GM23338 (cell line): ENCODE data around the gene ELN. TPM values are rescaled to one million over a fixed set of nuclear protein-coding genes. Genes with fewer than 3 reads are reported as not detected.

ENCODE experiments used
- ATAC-seq: fragments of 200-7000 bp; cut with Tn5 transposase; 3 replicates; pipeline ENCODE4 v1.9.1; 2020
- DNase-seq: peaks from one replicate; pipeline ENCODE4 v3.0.0-alpha.2; 2015; ENCODE audit warnings: low spot score
- H2AFZ ChIP-seq: fragments of 200-600 bp; sonication (generic); 2 replicates; pipeline ENCODE4 v1.8.0; 2016; ENCODE audit warnings: antibody characterized with exemption, mild to moderate bottlenecking, moderate library complexity
- H3F3A ChIP-seq: fragments of 200-600 bp; sonication (generic); replicated peaks from 2 replicates; pipeline ENCODE4 v1.8.0; 2017; ENCODE audit warnings: antibody characterized with exemption, mixed run types, low read depth
- H3K27ac ChIP-seq: fragments of 200-600 bp; sonication (generic); 2 replicates; pipeline ENCODE4 v1.6.1; 2016; ENCODE audit warnings: low read depth
- H3K27me3 ChIP-seq: fragments of 200-600 bp; sonication (generic); 2 replicates; pipeline ENCODE4 v1.8.0; 2016; ENCODE audit warnings: mild to moderate bottlenecking, mixed run types, moderate library complexity; ENCODE audit not compliant: insufficient read depth
- H3K36me3 ChIP-seq: fragments of 200-600 bp; sonication (generic); 2 replicates; pipeline ENCODE4 v1.8.0; 2016; ENCODE audit warnings: mild to moderate bottlenecking; ENCODE audit not compliant: insufficient read depth
- H3K4me1 ChIP-seq: fragments of 200-600 bp; sonication (generic); 2 replicates; pipeline ENCODE4 v1.8.0; 2016; ENCODE audit warnings: mild to moderate bottlenecking, moderate library complexity; ENCODE audit not compliant: insufficient read depth
- H3K4me2 ChIP-seq: fragments of 200-600 bp; sonication (generic); 2 replicates; pipeline ENCODE4 v1.7.1; 2017; ENCODE audit warnings: mixed run types
- H3K4me3 ChIP-seq: fragments of 200-600 bp; sonication (generic); 2 replicates; pipeline ENCODE4 v1.6.1; 2016; ENCODE audit warnings: mixed run types
- H3K79me2 ChIP-seq: fragments of 200-600 bp; sonication (generic); replicated peaks from 2 replicates; pipeline ENCODE4 v1.8.0; 2017; ENCODE audit warnings: mild to moderate bottlenecking; ENCODE audit not compliant: insufficient read depth
- H3K9me2 ChIP-seq: fragments of 200-600 bp; sonication (generic); 2 replicates; pipeline ENCODE4 v1.8.0; 2017; ENCODE audit not compliant: insufficient read depth
- H4K20me1 ChIP-seq: fragments of 200-600 bp; sonication (generic); replicated peaks from 2 replicates; pipeline ENCODE4 v1.8.0; 2017; ENCODE audit warnings: mild to moderate bottlenecking; ENCODE audit not compliant: insufficient read depth
- H3K27ac Mint-ChIP-seq: 2 replicates; pipeline ENCODE4 v1.8.0; 2020; ENCODE audit warnings: inconsistent platforms, mild to moderate bottlenecking, moderate library complexity, mixed read lengths
- H3K27me3 Mint-ChIP-seq: 3 replicates; pipeline ENCODE4 v1.8.0; 2022; ENCODE audit warnings: low read depth, mild to moderate bottlenecking, moderate library complexity, mixed read lengths, inconsistent platforms; ENCODE audit not compliant: insufficient read depth, poor library complexity
- H3K36me3 Mint-ChIP-seq: 3 replicates; pipeline ENCODE4 v1.8.0; 2021; ENCODE audit warnings: low read depth, mild to moderate bottlenecking, inconsistent platforms, moderate library complexity, mixed read lengths
- H3K4me1 Mint-ChIP-seq: 3 replicates; pipeline ENCODE4 v1.8.0; 2020; ENCODE audit warnings: mild to moderate bottlenecking, inconsistent platforms, mixed read lengths
- H3K4me3 Mint-ChIP-seq: 3 replicates; pipeline ENCODE4 v1.8.0; 2021; ENCODE audit warnings: moderate library complexity, mild to moderate bottlenecking, inconsistent platforms, mixed read lengths
- H3K9me3 Mint-ChIP-seq: 3 replicates; pipeline ENCODE4 v1.8.0; 2020; ENCODE audit warnings: moderate library complexity, mild to moderate bottlenecking, inconsistent platforms, mixed read lengths
- CREB1 ChIP-seq: fragments of 250-450 bp; sonication (Bioruptor Pico); IDR thresholded peaks from 2 replicates; pipeline ENCODE4 v1.5.0; 2020; ENCODE audit warnings: low read depth, mild to moderate bottlenecking, moderate library complexity
- JUNB ChIP-seq: IDR thresholded peaks from one replicate; pipeline ENCODE4 v1.6.1; 2016; ENCODE audit warnings: antibody characterized with exemption; ENCODE audit not compliant: unreplicated experiment
- STAT1 ChIP-seq: IDR thresholded peaks from one replicate; pipeline ENCODE4 v1.6.1; 2016; ENCODE audit warnings: antibody characterized with exemption; ENCODE audit not compliant: unreplicated experiment
- ZNF462 ChIP-seq: fragments of 250-450 bp; sonication (Bioruptor Pico); IDR thresholded peaks from 2 replicates; pipeline ENCODE4 v1.5.0; 2020; ENCODE audit warnings: mild to moderate bottlenecking, moderate library complexity
- polyA plus RNA-seq: library from polyadenylated mRNA; unstranded; fragments of >200 nt; fragmentation: Nextera tagmentation; extraction: Ambion mirVana; gene quantifications from 2 replicates; pipeline ENCODE4 v1.2.1, GENCODE V29; 2016
- total RNA-seq: library from RNA; depleted of rRNA; stranded (reverse); fragments of >200 nt; shearing (Covaris generic); gene quantifications from 2 replicates; pipeline ENCODE4 v1.2.3, GENCODE V29; 2014

Gene ELN
- total and polyA plus RNA-seq, 2 experiments from 2014 or later, result 1.1 to 5.6 TPM

DNA sequence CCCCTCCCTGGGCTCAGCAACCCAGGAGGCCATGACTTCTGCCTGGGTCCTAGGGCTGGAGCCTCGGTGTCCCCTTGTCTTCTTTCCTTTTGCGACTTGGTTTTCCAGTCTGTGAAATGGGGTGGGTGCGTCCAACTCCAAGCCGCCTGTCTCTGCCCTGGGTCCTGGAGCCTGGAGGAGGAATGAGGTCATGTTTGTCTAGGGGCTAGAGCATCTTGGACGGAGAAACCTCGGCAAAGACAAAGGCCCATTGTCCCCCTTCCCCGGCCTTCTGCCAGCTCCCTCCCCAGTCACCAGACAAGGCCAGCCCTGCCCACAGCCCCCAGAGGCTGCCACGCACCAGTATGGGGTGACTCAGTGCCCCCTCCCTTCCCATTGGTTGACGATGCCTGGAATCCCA lies 39.8 kb upstream of the ELN start (continued):
- TF ChIP-seq STAT1, result no peak

- H3K4me3 ChIP-seq, result no peak overlapping the region
- DNase-seq (no peak), ATAC-seq (no peak)
- no peaks in the 10 kb centered on the region for H3K9me2 ChIP-seq
- no peaks in the 10 kb centered on the region for H3K79me2 ChIP-seq
- Mint-ChIP-seq H3K27ac (no peak overlapping the region), H3K36me3 (peaks cover 4% of the 10 kb centered on the region; the same call in 2 of the 3 replicates), H3K4me1 (no peaks in the 10 kb centered on the region), H3K27me3 (peaks cover 3% of the 10 kb centered on the region), H3K4me3 (no peak overlapping the region), H3K9me3 (peaks cover 20% of the 10 kb centered on the region)
- no peak overlapping the region for H2AFZ ChIP-seq
- no peaks in the 10 kb centered on the region for H3K27me3 ChIP-seq
- no peaks in the 10 kb centered on the region for H4K20me1 ChIP-seq
- H3F3A ChIP-seq, result no peaks in the 10 kb centered on the region
- TF ChIP-seq JUNB, result no peak
- no peak for TF ChIP-seq STAT1
- TF ChIP-seq CREB1 (CRISPR knock-in tag), result no peak
- no peak for TF ChIP-seq ZNF462 (CRISPR knock-in tag)
- H3K27ac ChIP-seq, result no peak overlapping the region
- no peak overlapping the region for H3K4me2 ChIP-seq
- H3K36me3 ChIP-seq, result no peaks in the 10 kb centered on the region
- H3K4me1 ChIP-seq, result no peaks in the 10 kb centered on the region
Observed at GRCh38 chr7:73991522-73992100, 36.4 kb upstream of the ELN start.
